Choroid plexus epithelial cell (primary cell): ENCODE measurements around the gene SRGAP2C.
"Not testable (repeated sequence)": the region's sequence is repeated elsewhere in the genome, so short reads cannot be mapped to it uniquely, and the experiment has no call there.

Source experiments
- DNase-seq: peaks from one replicate; pipeline ENCODE4 v3.0.0-alpha.2; 2010; ENCODE audit warnings: low read depth
- H3K4me3 ChIP-seq: 2 replicates; pipeline ENCODE4 v1.5.1; 2011; ENCODE audit warnings: low read depth, mild to moderate bottlenecking, control low read depth, low read length, moderate library complexity

The SRGAP2C gene

GRCh38 chr1:121263789-121264244 lies 79.0 kb downstream of the SRGAP2C start:
- DNase-seq: peak; percentile 74

GRCh38 chr1:121267072-121267471 lies 82.3 kb downstream of the SRGAP2C start:
- H3K4me3 ChIP-seq, DNase-seq: not testable (repeated sequence)

More at GRCh38 chr1:121263789-121264244, 79.0 kb downstream of the SRGAP2C start:
- H3K4me3 ChIP-seq: not testable (repeated sequence)

- H3K4me3 ChIP-seq, DNase-seq: not testable (repeated sequence)
These were observed 84.5 kb downstream of the SRGAP2C start for GRCh38 chr1:121269309-121269708.

- not testable (repeated sequence) for DNase-seq, H3K4me3 ChIP-seq
These were observed 85.2 kb downstream of the SRGAP2C start for GRCh38 chr1:121269973-121270372.

- peak; percentile 6 for DNase-seq
- not testable (repeated sequence) for H3K4me3 ChIP-seq
These were observed 86.5 kb downstream of the SRGAP2C start for GRCh38 chr1:121271143-121271715.

GRCh38 chr1:121275435-121275834 lies 90.7 kb downstream of the SRGAP2C start:
- DNase-seq: peak; percentile 1
- not testable (repeated sequence) for H3K4me3 ChIP-seq

- DNase-seq: not testable (repeated sequence)
These were observed 93.4 kb downstream of the SRGAP2C start for GRCh38 chr1:121278202-121278601.

GRCh38 chr1:121278777-121279547 lies 94.2 kb downstream of the SRGAP2C start:
- H3K4me3 ChIP-seq, DNase-seq: not testable (repeated sequence)

More at GRCh38 chr1:121278202-121278601, 93.4 kb downstream of the SRGAP2C start:
- H3K4me3 ChIP-seq: not testable (repeated sequence)

- not testable (repeated sequence) for H3K4me3 ChIP-seq, DNase-seq
These were observed 94.7 kb downstream of the SRGAP2C start for GRCh38 chr1:121279548-121279898.

- H3K4me3 ChIP-seq, DNase-seq: not testable (repeated sequence)
These were observed 96.0 kb downstream of the SRGAP2C start for GRCh38 chr1:121280699-121281317.

- not testable (repeated sequence) for DNase-seq, H3K4me3 ChIP-seq
These were observed 96.7 kb downstream of the SRGAP2C start for GRCh38 chr1:121281480-121281879.

GRCh38 chr1:121283587-121284180 lies 98.9 kb downstream of the SRGAP2C start:
- H3K4me3 ChIP-seq: not testable (repeated sequence)
- peak; percentile 38 for DNase-seq

- H3K4me3 ChIP-seq, DNase-seq: not testable (repeated sequence)
These were observed 107.8 kb downstream of the SRGAP2C start for GRCh38 chr1:121292590-121292989.

GRCh38 chr1:121293263-121294204 lies 108.8 kb downstream of the SRGAP2C start:
- peak; percentile 1 for DNase-seq
- H3K4me3 ChIP-seq: not testable (repeated sequence)

- not testable (repeated sequence) for H3K4me3 ChIP-seq, DNase-seq
These were observed 109.4 kb downstream of the SRGAP2C start for GRCh38 chr1:121294205-121294570.

- DNase-seq, H3K4me3 ChIP-seq: not testable (repeated sequence)
These were observed 111.8 kb downstream of the SRGAP2C start for GRCh38 chr1:121296563-121296962.

GRCh38 chr1:121298529-121298928 lies 113.8 kb downstream of the SRGAP2C start:
- H3K4me3 ChIP-seq: not testable (repeated sequence)

GRCh38 chr1:121299514-121300149 lies 114.9 kb downstream of the SRGAP2C start:
- not testable (repeated sequence) for H3K4me3 ChIP-seq, DNase-seq

More at GRCh38 chr1:121298529-121298928, 113.8 kb downstream of the SRGAP2C start:
- not testable (repeated sequence) for DNase-seq
